GM12875 (cell line): ENCODE data around the gene NLK.
"Not testable (repeated sequence)": the region's sequence is repeated elsewhere in the genome, so short reads cannot be mapped to it uniquely, and the experiment has no call there.

ENCODE experiments used
- H3K4me3 ChIP-seq: one replicate; pipeline ENCODE4 v1.5.1; 2011; ENCODE audit warnings: low read depth, low read length, control low read depth
- TF ChIP-seq, protein P1 (sequence below): IDR thresholded peaks from 2 replicates; pipeline ENCODE4 v1.5.1; 2011; ENCODE audit warnings: low read depth, mild to moderate bottlenecking, control low read depth, inconsistent platforms, low read length, moderate library complexity, borderline replicate concordance; ENCODE audit not compliant: insufficient read depth

NLK gene

DNA sequence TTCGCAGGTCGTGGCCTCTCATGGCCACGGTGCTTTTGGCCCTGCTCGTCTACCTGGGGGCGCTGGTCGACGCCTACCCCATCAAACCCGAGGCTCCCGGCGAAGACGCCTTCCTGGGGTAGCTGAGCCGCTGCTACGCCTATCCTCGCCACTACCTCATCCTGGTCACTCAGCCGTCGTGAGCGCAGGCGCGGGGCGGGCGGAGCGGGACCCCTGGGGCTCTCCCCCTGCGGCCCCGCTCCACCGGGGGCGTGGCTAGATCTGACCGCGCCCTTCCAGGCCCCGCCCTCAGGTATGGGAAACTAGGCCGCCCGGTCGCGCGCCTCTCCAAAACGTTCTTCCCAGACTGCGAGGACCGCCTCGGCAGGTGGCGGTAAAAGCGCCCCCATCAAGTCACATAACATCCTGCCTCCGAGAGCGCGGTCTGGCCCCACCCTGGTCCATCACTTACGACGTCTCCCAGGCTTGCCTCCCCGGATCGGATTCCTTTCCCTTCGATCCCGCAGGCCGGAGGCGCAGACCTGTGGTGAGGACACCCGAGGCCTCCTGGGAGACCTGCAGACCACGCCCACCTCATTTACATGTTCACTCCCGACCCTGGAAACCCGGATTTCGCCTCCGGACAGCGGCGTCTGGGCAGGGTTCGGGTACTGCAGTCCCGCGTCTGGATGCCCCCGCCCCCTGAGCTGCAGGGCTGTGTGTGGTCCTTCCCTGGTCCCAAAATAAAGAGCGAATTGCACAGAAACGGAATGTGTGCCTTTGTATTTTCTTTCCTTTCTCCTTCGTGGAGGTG lies 185.0 kb downstream of the NLK start:
- H3K4me3 ChIP-seq, result peak overlapping the region; percentile 29
- TF ChIP-seq, protein P1, sequence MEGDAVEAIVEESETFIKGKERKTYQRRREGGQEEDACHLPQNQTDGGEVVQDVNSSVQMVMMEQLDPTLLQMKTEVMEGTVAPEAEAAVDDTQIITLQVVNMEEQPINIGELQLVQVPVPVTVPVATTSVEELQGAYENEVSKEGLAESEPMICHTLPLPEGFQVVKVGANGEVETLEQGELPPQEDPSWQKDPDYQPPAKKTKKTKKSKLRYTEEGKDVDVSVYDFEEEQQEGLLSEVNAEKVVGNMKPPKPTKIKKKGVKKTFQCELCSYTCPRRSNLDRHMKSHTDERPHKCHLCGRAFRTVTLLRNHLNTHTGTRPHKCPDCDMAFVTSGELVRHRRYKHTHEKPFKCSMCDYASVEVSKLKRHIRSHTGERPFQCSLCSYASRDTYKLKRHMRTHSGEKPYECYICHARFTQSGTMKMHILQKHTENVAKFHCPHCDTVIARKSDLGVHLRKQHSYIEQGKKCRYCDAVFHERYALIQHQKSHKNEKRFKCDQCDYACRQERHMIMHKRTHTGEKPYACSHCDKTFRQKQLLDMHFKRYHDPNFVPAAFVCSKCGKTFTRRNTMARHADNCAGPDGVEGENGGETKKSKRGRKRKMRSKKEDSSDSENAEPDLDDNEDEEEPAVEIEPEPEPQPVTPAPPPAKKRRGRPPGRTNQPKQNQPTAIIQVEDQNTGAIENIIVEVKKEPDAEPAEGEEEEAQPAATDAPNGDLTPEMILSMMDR, result no peak

DNA sequence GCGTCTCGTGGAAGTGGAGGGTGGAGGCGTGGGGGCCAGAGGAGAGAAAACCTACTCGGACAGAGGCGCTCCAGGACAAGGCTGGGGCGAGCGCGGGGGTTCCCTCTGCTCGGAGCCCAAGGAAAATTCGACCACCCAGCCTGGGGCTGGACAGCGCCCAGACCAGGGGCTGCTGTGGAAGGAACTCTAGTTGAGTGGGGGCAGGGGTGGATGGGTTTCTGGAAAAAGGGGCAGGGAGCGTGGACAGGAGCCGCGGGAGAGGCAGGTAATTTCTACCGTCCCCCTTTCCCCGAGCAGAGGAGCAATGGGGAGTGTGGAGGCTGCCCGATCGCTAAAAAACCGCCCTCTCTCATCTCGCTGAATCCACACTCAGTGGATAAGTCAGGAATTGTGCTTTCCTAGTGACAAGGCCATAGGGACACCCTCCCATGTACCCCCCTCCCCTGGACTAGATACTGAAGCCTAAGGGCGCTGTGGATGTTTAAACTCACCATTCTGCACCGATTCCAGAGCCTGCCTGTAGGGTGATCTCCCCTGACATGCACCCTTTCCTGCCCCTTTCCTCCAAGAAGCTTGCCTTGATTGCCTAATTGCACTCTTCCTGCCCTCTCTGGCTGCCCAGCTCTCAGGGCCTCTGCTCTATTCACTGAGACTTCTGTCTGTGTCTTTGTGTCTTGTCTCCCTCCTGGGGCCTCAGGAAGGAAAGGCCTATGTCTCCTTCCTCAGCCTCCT lies 185.8 kb downstream of the NLK start:
- H3K4me3 ChIP-seq, result no peak overlapping the region
- TF ChIP-seq, protein P1, result no peak; the same call in 1 of the 2 replicates

DNA sequence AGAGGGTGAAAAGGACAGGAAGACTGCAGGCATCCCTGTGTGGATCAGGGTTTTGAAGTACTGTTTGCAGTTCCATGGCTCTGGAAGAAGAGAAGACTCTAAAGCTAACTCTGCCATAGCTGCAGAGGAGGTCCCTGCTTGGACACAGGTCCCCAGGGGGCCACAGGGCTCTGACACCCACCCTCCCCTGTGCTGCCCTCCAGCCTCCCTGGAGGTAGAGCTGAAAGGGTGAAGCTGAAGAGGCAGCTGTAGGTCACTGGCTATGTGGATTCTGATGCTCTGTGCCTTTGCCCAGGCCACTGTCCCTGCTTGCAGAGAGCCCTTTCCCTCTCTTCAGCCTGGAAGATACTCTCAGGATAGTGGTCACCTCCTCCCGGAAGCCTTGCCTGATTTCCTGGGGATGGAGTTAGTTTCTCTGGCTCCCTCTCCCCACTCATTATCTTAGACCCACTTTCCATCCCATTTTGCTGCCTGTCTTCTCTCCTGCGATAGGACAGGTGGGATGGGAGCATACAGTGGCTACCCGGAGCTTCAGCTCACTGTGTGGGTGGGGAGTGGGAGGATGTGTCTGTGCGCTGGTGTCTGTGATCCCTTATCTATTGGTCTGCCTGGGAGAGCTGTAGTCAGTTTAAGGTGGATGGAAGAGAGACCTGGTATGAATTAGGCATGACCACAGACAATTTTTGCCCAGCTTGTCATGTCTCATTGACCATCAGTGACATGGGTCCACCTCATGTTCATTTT lies 186.7 kb downstream of the NLK start:
- no peak overlapping the region for H3K4me3 ChIP-seq
- TF ChIP-seq, protein P1, result no peak

DNA sequence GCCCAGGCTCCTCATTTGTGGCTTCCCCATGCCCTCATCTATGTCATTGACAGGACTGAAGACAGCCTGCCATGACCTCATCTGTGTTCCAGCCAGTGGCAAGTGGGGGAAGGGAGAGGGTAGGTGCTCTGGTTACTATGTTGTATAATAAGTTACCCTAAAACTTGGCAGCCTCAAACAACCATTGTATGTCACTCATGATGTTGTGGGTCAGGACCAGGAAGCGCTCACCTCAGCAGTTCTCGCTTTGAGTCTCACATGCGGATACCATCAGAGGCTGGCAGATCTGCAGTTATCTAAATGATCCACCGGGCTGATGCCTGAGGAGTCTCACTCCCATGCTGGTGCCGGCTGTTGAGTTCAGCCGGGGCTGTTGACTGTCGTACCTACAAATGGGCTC lies 187.5 kb downstream of the NLK start:
- H3K4me3 ChIP-seq, result no peak overlapping the region
- TF ChIP-seq, protein P1, result no peak

DNA sequence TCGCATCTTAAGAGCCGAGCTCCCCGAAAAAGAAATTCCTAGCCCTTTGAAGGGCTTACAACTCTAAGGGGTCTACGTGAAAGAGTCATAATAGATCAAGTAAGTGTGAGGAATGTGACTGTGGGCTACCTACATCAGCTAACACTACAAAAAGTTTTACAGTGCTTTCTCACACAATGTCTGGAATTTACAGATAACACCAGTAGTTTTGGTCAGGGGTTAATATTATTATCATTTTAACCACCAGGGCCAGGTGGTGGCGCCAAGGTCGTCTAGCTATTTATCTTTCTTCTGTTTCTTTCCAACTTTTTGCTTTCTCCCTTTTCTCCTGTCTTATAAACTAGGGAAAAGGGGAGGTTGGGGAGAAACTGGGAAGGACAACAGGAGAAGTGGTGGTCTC lies 188.1 kb downstream of the NLK start:
- H3K4me3 ChIP-seq, result not testable (repeated sequence)

DNA sequence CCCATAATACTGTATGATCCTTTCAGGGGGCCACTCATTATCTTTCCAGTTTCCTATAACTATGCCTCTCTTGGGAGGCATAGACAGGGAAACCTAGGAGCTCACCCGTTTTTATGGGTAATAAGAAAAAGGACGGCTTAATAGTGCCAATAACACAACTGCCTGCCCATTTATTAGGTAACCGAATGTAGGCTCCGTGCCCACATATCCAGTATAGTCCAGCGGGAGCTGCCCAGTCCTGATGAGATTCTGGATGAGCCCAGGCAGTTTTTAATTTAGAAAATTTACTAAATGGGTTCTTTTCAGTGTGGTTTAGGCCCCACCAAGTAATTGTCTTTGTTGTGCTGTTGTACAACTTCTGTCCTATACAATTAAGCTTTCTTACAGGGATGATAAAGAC lies 189.1 kb downstream of the NLK start:
- not testable (repeated sequence) for H3K4me3 ChIP-seq

DNA sequence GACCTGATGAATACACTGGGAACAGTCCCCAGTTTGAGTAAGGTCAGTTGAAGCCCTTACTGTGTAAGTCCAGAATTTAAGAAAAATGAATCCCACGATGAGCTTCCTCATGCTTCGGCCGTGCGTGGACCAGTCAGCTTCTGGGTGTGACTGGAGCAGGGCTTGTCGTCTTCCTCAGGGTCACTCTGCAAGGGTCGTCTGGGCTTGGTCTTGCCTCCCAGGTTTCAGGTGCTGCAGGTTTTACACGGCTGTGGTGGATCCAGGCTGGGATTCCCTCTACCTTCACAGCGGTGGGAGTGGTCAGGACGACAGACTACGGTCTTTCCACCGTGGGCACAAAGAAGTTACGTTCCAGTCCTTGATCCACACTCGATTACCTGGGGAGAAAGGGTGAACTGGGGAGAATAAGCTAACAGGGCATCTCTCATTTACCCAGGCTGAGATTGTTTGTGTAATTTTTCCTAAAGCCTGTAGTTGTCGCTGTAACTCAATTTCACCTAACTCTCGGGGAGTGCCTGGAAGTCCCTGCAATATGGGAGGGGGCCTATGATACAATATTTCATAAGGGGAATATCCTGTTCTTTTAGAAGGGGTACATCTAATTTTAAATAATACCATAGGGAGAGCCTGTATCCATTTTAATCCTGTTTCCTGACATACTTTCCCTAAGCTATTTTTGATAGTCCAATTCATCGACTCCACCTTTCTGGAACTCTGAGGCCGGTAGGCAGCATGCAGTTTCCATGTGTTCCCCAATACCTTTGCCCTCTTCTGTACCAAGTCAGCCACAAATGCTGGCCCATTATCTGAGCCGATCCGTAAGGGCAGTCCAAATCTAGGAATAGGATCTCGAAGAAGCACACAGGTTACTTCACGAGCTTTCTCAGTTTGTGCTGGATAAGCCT lies 190.7 kb downstream of the NLK start:
- TF ChIP-seq, protein P1, result peak; percentile 41

DNA sequence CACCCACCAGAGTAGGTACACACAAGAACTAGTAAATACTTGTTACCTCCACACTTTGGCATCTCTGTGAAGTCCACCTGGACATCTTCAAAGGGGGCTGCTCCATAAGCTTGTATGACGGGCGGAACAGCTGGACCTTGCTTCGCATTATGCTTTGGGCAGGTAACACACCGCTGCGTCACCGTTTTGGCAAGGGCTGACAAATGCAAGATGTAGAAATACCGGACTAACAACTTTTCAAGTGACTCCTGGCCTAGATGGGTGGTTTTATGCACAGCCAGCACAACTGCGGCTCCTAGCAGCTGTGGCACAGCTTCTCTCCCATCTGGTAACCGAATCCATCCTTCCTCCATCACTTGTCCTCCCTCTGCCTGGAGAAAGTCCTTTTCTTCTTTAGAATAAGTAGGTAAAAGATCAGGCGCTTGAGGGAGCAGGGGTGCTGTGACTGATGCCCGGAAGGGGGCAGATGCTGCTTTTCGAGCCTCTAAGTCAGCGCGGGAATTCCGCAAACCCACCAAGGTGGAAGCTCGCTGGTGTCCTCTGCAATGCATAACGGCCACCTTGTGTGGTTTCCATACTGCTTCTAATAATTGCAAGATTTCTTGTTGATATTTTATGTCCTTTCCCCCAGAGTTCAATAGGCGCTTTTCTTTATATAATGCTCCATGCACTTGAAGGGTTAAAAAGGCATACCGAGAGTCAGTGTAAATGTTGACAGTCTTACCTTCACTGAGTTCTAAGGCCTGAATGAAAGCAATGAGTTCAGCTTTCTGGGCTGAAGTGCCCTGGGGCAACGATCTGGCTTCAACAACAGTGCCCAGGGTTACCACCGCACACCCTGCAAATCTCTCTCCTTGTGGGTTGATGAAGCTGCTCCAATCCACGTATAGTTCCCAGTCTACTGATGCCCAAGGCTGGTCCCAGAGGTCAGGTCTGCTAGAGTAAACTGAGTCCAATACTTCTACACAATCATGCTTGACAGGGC lies 191.7 kb downstream of the NLK start:
- not testable (repeated sequence) for H3K4me3 ChIP-seq

More for the DNA sequence above, 190.7 kb downstream of the NLK start:
- not testable (repeated sequence) for H3K4me3 ChIP-seq

DNA sequence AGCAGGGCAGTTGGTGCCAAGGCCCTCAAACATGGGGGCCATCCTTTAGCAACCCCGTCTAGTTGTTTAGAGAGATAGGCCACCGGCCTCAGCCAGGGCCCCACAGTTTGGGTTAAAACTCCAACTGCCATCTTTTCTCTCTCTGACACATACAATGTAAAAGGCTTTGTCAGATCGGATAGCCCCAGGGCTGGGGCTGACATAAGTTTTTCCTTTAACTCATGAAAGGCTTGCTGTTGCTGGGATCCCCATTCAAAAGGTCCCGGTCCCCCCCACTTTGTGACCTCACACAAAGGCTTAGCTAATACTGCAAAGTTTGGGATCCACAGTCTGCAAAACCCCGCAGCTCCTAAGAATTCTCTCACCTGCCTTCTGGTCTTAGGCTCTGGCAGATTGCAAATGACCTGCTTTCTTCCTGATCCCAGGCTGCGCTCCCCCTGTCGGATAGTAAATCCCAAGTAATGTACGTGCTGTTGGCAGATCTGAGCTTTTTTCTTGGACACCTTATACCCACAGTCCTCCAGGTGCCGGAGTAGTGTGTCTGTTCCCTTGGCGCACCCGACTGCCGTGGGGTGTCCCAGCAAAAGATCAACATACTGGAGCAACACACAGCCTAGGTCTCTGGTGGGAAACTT lies 192.7 kb downstream of the NLK start:
- H3K4me3 ChIP-seq, result not testable (repeated sequence)

DNA sequence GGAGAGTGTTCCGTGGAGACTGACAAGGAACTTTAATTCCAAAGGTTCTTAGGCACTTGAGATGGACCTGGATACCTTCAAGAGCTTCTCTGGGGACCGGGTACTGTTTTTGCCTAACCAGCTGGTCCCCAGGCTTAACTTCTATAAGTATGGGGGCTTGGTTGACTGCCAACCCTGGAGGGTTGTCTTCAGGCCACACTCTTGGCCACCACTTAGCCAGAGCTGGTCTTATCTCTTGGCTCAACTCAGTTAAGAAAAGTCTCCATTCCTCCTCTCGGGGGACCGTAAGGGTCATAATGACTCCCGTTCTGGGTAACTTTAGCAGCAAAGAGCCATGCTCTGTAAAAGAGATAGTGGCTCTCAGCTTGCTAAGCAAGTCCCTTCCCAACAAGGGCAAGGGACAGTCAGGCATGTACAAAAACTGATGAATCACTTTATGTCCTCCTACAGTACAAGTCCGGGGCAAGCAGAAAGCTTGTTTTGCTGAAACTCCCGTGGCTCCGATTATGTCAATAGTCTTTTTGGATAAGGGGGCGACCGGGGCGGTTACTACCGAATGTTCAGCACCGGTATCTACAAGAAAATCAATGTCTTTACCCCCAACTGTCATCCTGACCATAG lies 193.7 kb downstream of the NLK start:
- H3K4me3 ChIP-seq, result not testable (repeated sequence)
